Ovary (tissue), 3 donors: ENCODE results near the gene FMNL2.

Experiments used
- CTCF ChIP-seq, 3 donors: fragments of 450-650 bp in 2 of 3; fragments of 200-600 bp in 1 of 3; IDR thresholded peaks; one replicate each; pipeline versions ENCODE4 v1.5.1 to v1.8.0; 2016 to 2022; ENCODE audit warnings: antibody characterized with exemption in 3 of 3, mild to moderate bottlenecking in 1 of 3
- EP300 ChIP-seq: sonication (generic); formaldehyde crosslinking; IDR thresholded peaks from one replicate; pipeline ENCODE4 v1.6.1; 2017; ENCODE audit warnings: antibody characterized with exemption
- POLR2A ChIP-seq: fragments of 450-650 bp; IDR thresholded peaks from one replicate; pipeline ENCODE4 v1.6.1; 2017; ENCODE audit warnings: antibody characterized with exemption, mild to moderate bottlenecking, moderate library complexity
- donor health status: DM: no; HTN: no; CAD: no.

DNA sequence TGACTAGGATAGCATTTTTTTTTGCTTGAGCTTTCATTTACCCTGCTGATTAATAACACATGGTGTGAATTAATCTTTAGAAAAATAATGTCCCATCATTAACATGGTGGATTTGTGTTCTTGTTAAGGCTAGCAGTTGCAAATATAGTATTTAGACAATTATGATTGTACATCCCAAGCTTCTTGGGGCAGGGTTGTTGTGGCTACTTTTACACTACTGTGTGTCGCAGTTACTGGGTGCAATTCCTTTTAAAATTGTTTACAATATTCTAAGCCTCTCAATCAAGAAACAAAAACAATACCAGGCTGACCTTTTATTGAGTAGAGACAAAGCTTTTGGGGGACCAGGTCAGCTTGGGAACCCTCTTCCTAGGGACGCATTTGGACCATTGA is 2.5 kb downstream of the FMNL2 start:
- no peak for TF ChIP-seq POLR2A
- TF ChIP-seq CTCF (IDR thresholded peaks at IDR 0.05) = no peak
- TF ChIP-seq EP300 = no peak
